ENCODE data around the gene CAPSL.
"Not testable (repeated sequence)": the region's sequence is repeated elsewhere in the genome, so short reads cannot be mapped to it uniquely, and the experiment has no call there.

The CAPSL gene

DNA sequence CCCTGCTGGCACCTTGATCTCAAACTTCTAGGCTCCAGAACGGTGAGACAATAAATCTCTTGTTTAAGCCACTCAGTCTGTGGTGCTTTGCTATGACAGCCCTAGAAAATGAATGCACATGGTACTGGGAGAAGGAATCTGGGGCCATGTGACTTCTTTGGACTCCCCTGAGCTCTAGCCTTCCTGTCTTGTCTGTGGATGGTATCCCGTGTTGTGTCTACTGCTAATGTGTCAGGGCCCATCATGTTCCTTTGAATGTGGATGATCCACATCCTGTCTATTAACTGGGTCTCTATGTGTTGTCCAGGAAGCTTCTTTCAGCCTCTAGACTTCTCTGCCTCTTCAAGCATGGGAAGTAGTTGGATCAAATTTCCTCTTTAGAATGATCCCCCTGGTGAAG, 56.7 kb downstream of the CAPSL start:
- DNase-seq = no peak
- in situ Hi-C loops (cut with MboI; ENCODE audit: low pct_unique_long_range_greater_than_20kb, low sequenced_read_pairs) = no loop called here

DNA sequence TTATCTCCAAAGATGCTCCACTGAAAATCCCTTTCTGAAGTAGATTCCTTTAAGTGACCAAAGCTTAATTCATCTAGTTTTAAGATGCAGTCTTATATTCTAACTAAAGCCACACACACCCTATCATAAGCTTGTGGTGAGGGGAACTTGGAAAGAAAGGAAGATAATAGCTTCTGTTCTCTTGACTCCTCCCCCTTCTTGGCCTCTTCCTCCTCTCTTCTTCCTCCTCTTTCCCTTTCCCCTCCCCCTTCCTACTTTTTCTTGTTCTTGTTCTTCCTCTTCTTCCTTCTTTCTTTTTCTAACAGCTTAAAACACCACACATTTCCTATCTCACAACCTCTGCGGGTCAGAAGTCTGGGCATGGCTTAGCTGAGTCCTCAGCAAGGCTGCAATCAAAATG, 58.3 kb downstream of the CAPSL start:
- peak; percentile 56 for DNase-seq
- in situ Hi-C loops (cut with MboI; ENCODE audit: low pct_unique_long_range_greater_than_20kb, low sequenced_read_pairs) = no loop called here

DNA sequence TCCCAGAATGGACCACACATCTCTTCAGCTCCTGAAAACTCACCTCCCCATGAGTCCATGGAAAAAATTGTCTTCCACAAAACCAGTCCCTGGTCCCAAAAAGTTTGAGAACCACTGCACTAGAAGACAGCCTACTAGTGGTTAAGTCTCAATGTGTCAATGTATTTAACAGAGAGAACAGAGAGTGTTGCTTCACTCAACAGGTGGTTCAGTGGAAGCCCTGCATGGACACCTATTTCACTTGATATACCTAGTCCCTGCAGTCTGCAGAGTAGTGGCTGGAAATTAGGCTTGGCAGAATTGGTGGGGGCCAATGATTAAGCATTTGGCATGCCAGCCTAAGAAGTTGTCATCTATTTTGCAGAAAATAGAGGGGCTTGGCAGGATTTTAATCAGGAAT, 58.8 kb downstream of the CAPSL start:
- DNase-seq = no peak
- in situ Hi-C loops (cut with MboI; ENCODE audit: low pct_unique_long_range_greater_than_20kb, low sequenced_read_pairs) = no loop called here

DNA sequence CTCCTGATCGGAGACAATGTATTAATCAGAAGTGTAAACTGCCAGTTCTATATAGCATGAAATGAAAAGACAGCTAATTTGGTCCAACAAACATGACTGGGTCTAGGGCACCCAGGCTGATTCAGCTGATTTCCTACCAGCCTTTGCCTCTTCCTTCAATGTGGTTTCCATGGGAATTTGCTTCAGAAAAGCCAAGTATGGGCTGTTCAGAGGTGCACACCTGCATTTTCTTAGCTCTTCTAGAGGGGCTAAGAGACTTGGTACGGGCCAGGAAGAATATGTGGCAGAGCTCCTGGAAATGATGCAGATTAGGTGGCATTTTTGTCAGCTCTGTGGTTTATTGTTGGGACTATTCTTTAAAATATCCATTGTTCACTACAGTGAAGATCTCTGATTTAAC, 59.3 kb downstream of the CAPSL start:
- no peak for DNase-seq

DNA sequence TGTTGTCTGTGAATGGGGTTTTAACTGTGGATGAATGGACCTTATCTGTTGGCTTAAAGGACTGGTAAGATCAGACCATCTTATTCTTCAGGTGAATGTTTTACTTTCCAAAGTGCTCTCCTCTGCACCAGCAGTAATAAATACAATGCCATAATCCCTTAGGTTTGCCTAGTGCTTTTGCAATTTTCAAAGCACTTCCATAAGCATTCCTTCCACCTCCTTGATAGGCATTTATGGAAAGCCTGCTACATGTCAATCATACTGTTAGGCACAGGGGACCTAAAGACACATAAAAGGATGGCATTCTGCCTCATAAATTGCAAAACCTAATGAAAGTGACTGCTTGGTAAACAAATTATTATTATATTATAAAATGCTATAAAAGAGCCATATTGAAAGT, 60.3 kb downstream of the CAPSL start:
- in situ Hi-C loops (cut with MboI; ENCODE audit: low pct_unique_long_range_greater_than_20kb, low sequenced_read_pairs) = no loop called here
- DNase-seq = no peak

More for the DNA sequence above, 59.3 kb downstream of the CAPSL start:
- in situ Hi-C loops (cut with MboI; ENCODE audit: low pct_unique_long_range_greater_than_20kb, low sequenced_read_pairs) = no loop called here

DNA sequence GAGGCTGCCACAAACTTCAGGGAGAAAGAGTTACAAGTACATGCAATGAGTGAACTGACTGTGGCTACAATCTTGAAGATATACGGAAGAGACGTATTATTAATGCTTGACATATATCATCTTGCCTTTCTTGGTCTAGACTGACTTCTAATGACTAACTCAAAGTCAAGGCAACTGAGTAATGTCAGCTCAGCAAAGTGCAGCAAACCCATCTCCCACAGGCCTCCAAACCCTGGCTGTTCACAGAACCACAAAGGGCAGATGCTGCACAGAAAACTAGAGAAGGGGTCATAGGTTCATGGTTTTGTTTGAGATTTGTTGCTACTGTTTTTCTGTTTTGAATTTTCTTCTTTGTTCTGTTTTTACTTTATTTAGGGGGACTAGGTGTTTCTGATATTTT, 60.8 kb downstream of the CAPSL start:
- in situ Hi-C loops (cut with MboI; ENCODE audit: low pct_unique_long_range_greater_than_20kb, low sequenced_read_pairs) = no loop called here
- no peak for DNase-seq

DNA sequence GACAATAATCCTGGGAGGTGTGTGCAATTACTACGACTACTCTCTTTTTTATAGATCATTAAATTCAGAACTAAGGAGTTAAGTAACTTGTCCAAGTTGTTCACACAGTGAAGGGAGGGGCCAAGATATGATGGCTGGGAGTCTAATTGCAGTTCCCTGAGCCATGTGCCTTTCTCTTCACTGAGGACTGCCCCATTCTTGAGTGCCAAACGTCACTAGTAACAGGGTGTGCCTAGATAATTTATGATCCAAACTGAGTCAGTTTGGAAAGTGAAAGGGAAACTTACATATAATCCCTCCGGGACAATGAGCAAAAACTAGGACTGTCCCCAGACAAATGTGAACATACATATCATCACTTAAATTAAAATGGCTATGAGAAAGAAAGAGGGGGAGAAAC, 61.5 kb downstream of the CAPSL start:
- in situ Hi-C loops (cut with MboI; ENCODE audit: low pct_unique_long_range_greater_than_20kb, low sequenced_read_pairs) = no loop called here
- no peak for DNase-seq

DNA sequence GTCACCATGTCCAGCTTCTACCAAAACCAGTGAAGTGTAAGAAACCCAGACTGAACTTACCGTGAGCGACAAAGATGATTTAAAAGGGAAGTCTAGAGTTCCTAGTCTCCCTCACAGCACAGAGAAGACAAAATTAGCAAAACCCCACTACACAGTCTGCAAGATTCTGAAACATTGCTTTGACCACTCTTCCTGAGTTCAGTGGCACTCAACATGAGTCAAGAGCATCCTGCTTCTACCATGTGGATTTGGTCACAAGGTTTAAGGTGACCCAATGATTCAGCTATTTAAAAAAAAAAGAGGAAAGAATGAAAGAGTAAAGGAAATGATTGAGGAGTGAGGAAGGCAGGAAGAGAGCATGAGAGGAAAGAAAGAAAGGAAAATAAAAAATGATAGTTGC, 62.0 kb downstream of the CAPSL start:
- in situ Hi-C loops (cut with MboI; ENCODE audit: low pct_unique_long_range_greater_than_20kb, low sequenced_read_pairs) = no loop called here
- peak; percentile 18 for DNase-seq

DNA sequence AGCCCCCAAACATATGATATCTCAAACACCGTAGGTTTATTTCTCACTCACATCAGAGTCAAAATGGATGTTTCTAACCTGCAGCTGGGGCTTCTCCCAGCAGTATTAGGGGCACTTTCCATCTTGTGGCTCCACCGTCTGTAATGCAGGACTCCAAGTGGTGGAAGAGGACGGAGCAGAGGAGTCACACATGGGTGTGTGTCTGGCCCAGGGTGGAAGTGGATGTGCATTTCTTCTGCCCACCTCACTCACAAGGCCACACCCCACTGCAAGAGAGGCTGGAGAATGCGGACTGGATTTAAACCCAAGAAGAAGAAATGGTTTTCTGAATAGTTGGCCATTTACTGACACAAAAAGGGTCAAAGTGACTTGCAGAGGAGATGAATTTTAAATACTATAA, 67.8 kb downstream of the CAPSL start:
- in situ Hi-C loops (cut with MboI; ENCODE audit: low pct_unique_long_range_greater_than_20kb, low sequenced_read_pairs) = no loop called here
- DNase-seq = no peak

DNA sequence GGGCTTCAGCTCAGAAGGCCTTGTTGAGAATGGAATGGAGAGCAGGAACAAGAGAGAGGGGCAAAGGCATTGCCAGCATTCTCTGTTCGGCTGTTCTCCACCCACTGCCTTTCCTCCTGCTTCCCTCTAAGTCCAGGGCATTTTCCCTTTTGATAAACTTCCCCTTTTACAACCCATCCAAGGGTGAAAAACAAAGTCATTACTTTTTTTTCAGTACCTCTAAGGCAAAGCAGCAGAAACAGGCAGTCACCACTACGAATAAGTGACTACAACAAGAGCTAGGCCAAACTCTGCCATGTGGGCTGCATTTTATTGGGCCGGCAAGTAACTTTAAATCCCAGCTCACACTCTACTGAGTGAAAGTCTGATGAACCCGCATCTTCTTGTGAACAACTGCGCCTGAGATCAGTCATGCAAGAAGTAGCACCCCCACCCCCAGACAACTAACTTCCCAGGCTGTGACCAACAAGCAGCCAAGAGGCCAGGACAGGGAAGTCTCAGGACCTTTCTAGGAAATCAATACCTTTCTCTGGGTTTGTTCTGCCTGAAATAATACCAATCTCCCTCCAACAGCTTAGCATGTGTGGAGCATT, 68.6 kb downstream of the CAPSL start:
- in situ Hi-C loops (cut with MboI; ENCODE audit: low pct_unique_long_range_greater_than_20kb, low sequenced_read_pairs) = no loop called here

DNA sequence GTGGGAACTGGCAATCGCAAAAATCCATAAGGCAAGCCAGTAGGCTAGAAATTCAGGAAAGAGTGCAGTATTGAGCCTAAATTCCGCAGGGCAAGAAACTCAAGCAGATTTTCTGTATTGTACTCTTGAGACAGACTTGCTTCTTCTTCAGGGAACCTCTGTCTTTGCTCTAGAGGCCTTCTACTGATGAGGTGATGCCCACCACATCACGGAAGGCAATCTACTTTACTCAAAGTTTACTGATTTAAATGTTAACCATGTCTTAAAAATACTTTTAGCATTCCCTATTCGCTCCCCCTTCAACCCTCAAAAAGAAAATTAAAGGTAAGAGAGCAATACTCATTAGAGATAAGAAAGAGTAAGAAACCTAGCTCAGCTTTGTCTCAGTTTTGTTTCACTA, 70.4 kb downstream of the CAPSL start:
- no peak for DNase-seq
- in situ Hi-C loops (cut with MboI; ENCODE audit: low pct_unique_long_range_greater_than_20kb, low sequenced_read_pairs) = no loop called here

More for the DNA sequence above, 68.6 kb downstream of the CAPSL start:
- peak; percentile 75 for DNase-seq

DNA sequence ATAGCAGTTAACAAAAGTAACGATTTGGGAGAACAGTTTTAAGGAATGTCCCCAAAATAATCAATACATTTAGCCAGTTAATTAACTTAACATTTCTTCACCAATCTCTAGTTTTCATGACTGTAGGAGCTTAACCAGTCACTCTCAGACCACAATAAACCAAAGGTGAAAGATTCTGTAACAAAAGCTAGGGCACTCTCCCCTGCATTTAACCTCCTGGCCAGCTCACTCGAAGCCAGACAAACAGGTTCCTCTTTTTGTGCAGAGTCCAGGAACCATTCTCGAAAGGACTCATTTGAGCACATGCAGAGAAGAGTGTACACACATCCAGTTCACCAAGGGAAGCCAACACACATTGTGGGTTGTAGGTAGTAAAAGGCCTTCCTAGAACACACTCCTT, 75.3 kb downstream of the CAPSL start:
- in situ Hi-C loops (cut with MboI; ENCODE audit: low pct_unique_long_range_greater_than_20kb, low sequenced_read_pairs) = no loop called here
- peak; percentile 72 for DNase-seq

DNA sequence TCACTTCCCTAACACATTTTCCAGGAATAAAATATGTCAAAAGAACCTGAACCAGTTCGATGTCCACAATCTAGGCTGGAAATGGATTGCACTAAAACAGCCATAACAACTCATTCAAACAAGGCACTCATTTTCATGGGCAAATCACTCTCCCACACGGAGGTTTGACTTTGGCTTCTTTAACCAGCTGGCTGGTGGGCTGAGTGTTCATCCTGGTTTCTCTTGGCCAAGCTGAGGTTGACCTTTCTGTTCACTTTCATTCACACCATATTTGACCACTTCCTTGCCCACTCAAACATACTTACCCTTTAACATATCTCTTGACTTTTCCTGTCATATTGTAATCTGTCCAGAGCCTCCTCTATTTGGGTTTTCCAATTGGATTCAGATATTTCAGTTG, 76.3 kb downstream of the CAPSL start:
- no peak for DNase-seq
- in situ Hi-C loops (cut with MboI; ENCODE audit: low pct_unique_long_range_greater_than_20kb, low sequenced_read_pairs) = no loop called here

DNA sequence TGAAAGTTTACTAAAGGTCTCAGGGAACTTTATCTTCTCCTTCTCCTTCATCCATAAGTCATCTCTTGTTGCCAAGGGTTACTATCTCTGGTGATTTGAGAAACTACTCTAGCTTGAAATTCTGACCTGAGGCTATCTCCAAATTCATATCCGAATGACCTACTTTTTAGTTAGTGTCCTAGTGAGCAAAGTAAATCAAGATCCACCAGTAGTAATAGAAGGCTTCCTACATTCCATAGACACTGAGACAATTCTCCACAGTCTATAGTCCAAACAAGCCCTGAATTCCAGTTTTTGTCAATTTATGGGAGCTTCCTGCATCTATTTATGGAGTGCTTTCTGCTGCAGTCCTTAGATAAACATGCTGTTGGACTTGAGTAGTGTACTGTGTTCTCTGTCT, 76.7 kb downstream of the CAPSL start:
- no peak for DNase-seq
- in situ Hi-C loops (cut with MboI; ENCODE audit: low pct_unique_long_range_greater_than_20kb, low sequenced_read_pairs) = no loop called here

DNA sequence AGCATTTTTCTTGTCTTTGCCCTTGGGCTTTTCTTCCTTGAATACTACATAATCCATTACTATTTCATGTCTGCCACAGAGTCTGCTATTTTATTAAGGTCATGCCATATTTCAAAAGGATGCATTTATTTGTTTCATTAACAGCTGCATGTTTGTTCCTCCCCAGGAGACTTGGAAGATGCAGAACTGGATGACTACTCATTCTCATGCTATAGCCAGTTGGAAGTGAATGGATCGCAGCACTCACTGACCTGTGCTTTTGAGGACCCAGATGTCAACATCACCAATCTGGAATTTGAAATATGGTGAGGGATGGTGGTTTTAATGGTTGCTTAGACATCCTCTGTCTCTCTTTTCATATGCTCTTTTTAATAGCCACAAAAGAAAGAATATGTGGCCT, 77.7 kb downstream of the CAPSL start:
- in situ Hi-C loops (cut with MboI; ENCODE audit: low pct_unique_long_range_greater_than_20kb, low sequenced_read_pairs) = no loop called here
- no peak for DNase-seq

DNA sequence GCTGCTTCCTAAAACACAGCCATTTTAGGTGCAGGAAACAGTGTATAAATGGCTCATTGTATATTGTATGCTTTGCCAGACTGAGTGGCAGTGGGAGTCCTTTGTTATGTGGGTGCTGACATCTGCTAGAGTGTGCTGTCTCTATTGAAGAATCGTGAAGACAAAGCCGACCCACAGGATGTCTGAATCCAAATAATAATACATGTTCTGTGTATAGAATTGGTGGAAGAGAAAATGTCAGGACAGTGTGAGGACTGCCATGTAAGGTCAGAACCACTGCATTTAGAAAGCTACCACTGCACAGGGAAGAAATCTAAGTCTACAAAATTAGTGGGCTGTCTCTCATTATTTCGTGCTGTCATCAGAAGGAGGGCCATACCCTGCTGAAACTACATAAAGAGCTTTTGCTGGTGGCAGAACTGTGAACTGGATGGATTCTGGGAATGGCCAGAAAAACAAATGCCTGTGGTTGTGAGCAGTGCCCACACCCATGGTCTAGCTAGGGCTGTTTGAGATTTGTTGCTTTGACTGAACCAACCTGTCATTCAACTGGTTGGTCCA, 79.2 kb downstream of the CAPSL start:
- no peak for DNase-seq

DNA sequence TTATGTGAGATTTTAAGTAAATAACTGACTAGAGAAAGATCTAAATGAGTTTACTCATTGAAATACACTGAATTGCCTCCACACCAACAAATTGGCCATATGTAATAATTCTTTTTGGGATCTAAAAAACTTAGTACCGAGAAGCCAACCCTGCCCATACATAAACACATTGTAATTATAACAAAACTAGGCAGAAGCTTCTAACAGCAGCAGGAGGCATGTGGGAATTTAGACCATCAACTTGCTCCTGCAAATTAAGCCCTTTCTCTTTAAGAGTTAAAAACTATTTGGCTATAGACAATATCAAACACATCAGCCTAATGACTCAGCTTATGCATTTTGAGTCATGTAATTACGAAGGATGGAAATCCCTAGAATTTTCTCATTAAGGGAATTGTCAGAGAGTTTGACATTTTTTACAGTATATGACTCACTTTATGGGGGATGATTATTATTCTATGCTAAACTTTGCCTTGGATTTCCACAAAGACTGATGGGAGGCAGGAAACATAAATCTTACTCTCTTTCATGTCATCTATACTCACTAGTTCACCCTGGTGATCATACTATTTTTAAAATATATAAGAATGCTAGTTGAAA, 80.7 kb downstream of the CAPSL start:
- in situ Hi-C loops (cut with MboI; ENCODE audit: low pct_unique_long_range_greater_than_20kb, low sequenced_read_pairs) = no loop called here
- no peak for DNase-seq

More for the DNA sequence above, 79.2 kb downstream of the CAPSL start:
- in situ Hi-C loops (cut with MboI; ENCODE audit: low pct_unique_long_range_greater_than_20kb, low sequenced_read_pairs) = no loop called here

DNA sequence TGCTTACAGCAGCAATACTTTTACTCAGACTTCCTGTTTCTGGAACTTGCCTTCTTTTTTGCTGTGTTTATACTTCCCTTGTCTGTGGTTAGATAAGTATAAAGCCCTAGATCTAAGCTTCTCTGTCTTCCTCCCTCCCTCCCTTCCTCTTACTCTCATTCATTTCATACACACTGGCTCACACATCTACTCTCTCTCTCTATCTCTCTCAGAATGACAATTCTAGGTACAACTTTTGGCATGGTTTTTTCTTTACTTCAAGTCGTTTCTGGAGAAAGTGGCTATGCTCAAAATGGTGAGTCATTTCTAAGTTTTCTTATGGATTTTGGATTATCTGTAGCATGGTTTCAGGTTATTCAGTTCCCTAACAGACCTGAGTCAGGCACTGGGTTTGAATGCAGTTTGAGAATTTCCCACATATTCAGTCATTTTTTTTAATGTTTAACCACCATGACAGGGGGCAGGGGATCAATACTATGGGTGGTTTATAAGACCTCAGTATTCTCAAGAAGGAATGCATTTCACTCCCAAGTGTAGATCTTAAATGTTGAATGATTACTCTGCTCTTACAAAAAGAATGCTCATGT, 81.6 kb downstream of the CAPSL start, which contains the start of gene IL7R:
TSS of gene IL7R (plus strand) at position 127 of the 587 bp plus-strand sequence. CDS start at position 214, 87 bp downstream.
- DNase-seq = peak; percentile 79
- in situ Hi-C loops (cut with MboI; ENCODE audit: low pct_unique_long_range_greater_than_20kb, low sequenced_read_pairs) = no loop called here

DNA sequence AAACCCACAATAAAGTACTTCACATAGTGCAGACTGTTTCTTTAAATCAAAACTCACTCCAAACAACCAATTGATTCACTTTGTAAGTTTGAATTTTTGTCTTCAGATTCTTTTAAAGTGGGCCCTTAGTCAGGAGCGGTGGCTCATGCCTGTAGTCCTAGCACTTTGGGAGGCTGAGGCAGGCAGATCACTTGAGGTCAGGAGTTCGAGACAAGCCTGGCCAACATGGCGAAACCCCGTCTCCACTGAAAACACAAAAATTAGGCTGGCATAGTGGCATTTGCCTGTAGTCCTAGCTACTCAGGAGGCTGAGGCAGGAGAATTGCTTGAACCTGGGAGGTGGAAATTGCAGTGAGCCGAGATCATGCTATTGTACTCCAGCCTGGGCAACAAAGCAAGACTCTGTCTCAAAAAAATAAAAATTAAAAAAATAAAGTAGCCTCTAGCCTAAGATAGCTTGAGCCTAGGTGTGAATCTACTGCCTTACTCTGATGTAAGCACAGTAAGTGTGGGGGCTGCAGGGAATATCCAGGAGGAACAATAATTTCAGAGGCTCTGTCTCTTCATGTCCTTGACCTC, 82.1 kb downstream of the CAPSL start:
- DNase-seq; in situ Hi-C loops (cut with MboI; ENCODE audit: low pct_unique_long_range_greater_than_20kb, low sequenced_read_pairs): not testable (repeated sequence)

DNA sequence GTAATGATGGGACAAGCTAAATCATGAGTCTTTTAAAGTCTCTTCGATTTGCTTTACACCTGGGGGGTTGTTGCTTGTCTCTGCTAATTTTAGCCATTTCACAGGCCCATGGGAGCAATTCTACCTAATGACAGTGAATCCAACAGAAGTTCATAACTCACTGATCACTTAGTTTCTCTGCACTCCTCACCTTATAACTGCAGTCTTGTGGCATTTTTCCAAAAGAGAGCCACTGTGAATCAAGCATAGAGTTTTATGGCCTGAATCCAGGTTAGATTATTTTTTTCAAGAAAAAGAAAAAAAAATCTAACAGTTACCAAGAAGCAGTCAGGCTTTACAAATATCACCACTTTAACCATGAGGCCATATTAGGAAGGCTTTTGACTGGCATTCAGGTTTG, 83.2 kb downstream of the CAPSL start:
- DNase-seq = no peak
- in situ Hi-C loops (cut with MboI; ENCODE audit: low pct_unique_long_range_greater_than_20kb, low sequenced_read_pairs) = no loop called here
